IMR-90 (cell line): ENCODE data around the gene HNRNPC. TPM values are rescaled to one million over a fixed set of nuclear protein-coding genes. Genes with fewer than 3 reads are reported as not detected.
A peak's percentile ranks its signal among the peaks of the same experiment; 100 is the strongest.

Source experiments
- ATAC-seq: fragments of 200-7000 bp; cut with Tn5 transposase; 2 replicates; pipeline ENCODE4 v1.9.1; 2020; ENCODE audit warnings: low read depth, mild to moderate bottlenecking, moderate library complexity
- BruUV-seq: library from RNA; stranded (reverse); fragments of 400-500 nt; replicated peaks from 2 replicates; lab custom pipeline; 2021; lab: Mats Ljungman, UMichigan
- CTCF ChIA-PET: fragments of 300-600 bp; formaldehyde crosslinking; extraction: SDS; loops from one replicate; lab custom pipeline; 2021; ENCODE audit warnings: antibody characterized with exemption; lab: Yijun Ruan, JAX
- POLR2A ChIA-PET: fragments of 300-600 bp; sonication (Branson Sonifier 250); formaldehyde crosslinking; loops from one replicate; lab custom pipeline; 2022; ENCODE audit warnings: antibody characterized with exemption; ENCODE audit not compliant: unreplicated experiment; lab: Charles Lee
- DNase-seq: peaks from one replicate; pipeline ENCODE4 v3.0.0; 2013
- H2AFZ ChIP-seq: replicated peaks from 2 replicates; pipeline ENCODE3; 2013; ENCODE audit warnings: low read length, mild to moderate bottlenecking; ENCODE audit not compliant: poor library complexity
- H2AK5ac ChIP-seq: 2 replicates; pipeline ENCODE4 v1.6.1; 2013; ENCODE audit warnings: low read depth, low read length, inconsistent platforms
- H2AK9ac ChIP-seq: replicated peaks from 2 replicates; pipeline ENCODE3; 2013; ENCODE audit warnings: mild to moderate bottlenecking, low read depth, low read length, moderate library complexity; ENCODE audit not compliant: poor library complexity
- H2BK120ac ChIP-seq: 2 replicates; pipeline ENCODE4 v1.6.1; 2013; ENCODE audit warnings: low read depth, low read length, inconsistent platforms
- H2BK15ac ChIP-seq: 3 replicates; pipeline ENCODE4 v1.6.1; 2013; ENCODE audit warnings: low read depth, low read length, inconsistent platforms
- H2BK20ac ChIP-seq: 2 replicates; pipeline ENCODE4 v1.6.1; 2013; ENCODE audit warnings: low read depth, mild to moderate bottlenecking, inconsistent platforms, low read length, moderate library complexity
- H2BK5ac ChIP-seq: 2 replicates; pipeline ENCODE4 v1.6.1; 2013; ENCODE audit warnings: mild to moderate bottlenecking, low read depth, low read length, inconsistent platforms; ENCODE audit not compliant: poor library complexity, severe bottlenecking
- H3K14ac ChIP-seq: replicated peaks from 2 replicates; pipeline ENCODE4 v1.6.1; 2013; ENCODE audit warnings: low read depth, low read length, inconsistent platforms
- H3K18ac ChIP-seq: 2 replicates; pipeline ENCODE4 v1.6.1; 2013; ENCODE audit warnings: low read depth, low read length, control low read depth
- H3K23ac ChIP-seq: 2 replicates; pipeline ENCODE4 v1.6.1; 2013; ENCODE audit warnings: low read depth, low read length, inconsistent platforms
- H3K27ac ChIP-seq: 2 replicates; pipeline ENCODE4 v1.5.1; 2013; ENCODE audit warnings: mild to moderate bottlenecking, control low read depth, low read length; ENCODE audit not compliant: insufficient read depth
- H3K27me3 ChIP-seq: 2 replicates; pipeline ENCODE4 v1.6.1; 2013; ENCODE audit warnings: low read length; ENCODE audit not compliant: control insufficient read depth, insufficient read depth
- H3K36me3 ChIP-seq: 2 replicates; pipeline ENCODE4 v1.6.1; 2013; ENCODE audit warnings: low read length, mixed read lengths; ENCODE audit not compliant: control insufficient read depth, insufficient read depth
- H3K4ac ChIP-seq: 2 replicates; pipeline ENCODE4 v1.6.1; 2013; ENCODE audit warnings: low read depth, low read length, inconsistent platforms
- H3K4me1 ChIP-seq: 2 replicates; pipeline ENCODE4 v1.6.1; 2013; ENCODE audit warnings: low read length, mixed read lengths; ENCODE audit not compliant: control insufficient read depth, insufficient read depth
- H3K4me2 ChIP-seq: 2 replicates; pipeline ENCODE4 v1.6.1; 2013; ENCODE audit warnings: low read depth, mild to moderate bottlenecking, control low read depth, low read length, moderate library complexity
- H3K4me3 ChIP-seq: 2 replicates; pipeline ENCODE4 v1.5.1; 2013; ENCODE audit warnings: low read depth, mild to moderate bottlenecking, control low read depth, low read length, moderate library complexity; ENCODE audit not compliant: insufficient read depth
- H3K56ac ChIP-seq: 2 replicates; pipeline ENCODE4 v1.6.1; 2013; ENCODE audit warnings: low read length, inconsistent platforms; ENCODE audit not compliant: insufficient read depth; ENCODE audit errors: extremely low read depth
- H3K79me1 ChIP-seq, 2 experiments: 2 replicates each; pipeline ENCODE4 v1.6.1; 2013; ENCODE audit warnings: low read length in 2 of 2, inconsistent platforms in 1 of 2, low read depth in 1 of 2
- H3K9ac ChIP-seq: 2 replicates; pipeline ENCODE4 v1.6.1; 2013; ENCODE audit warnings: low read depth, low read length, control low read depth
- H3K9me1 ChIP-seq: 2 replicates; pipeline ENCODE4 v1.6.1; 2013; ENCODE audit warnings: low read length, inconsistent platforms; ENCODE audit not compliant: insufficient read depth
- H3K9me3 ChIP-seq: 2 replicates; pipeline ENCODE4 v1.6.1; 2013; ENCODE audit warnings: low read length; ENCODE audit not compliant: control insufficient read depth, insufficient read depth
- H4K20me1 ChIP-seq: 2 replicates; pipeline ENCODE4 v1.6.1; 2013; ENCODE audit warnings: low read length, inconsistent platforms; ENCODE audit not compliant: insufficient read depth
- H4K5ac ChIP-seq: 2 replicates; pipeline ENCODE4 v1.6.1; 2013; ENCODE audit warnings: mild to moderate bottlenecking, low read depth, low read length, control low read depth
- H4K8ac ChIP-seq, 2 experiments: 2 replicates each; pipeline ENCODE4 v1.6.1; 2013; ENCODE audit warnings: low read depth in 2 of 2, low read length in 2 of 2, control low read depth in 1 of 2, inconsistent platforms in 1 of 2
- H4K91ac ChIP-seq: 2 replicates; pipeline ENCODE4 v1.6.1; 2013; ENCODE audit warnings: low read depth, low read length, inconsistent platforms; ENCODE audit not compliant: insufficient read depth
- BHLHE40 ChIP-seq: fragments of 150-350 bp; IDR thresholded peaks from 2 replicates; pipeline ENCODE4 v1.6.1; 2016; ENCODE audit warnings: mild to moderate bottlenecking, low read depth, low read length
- CEBPB ChIP-seq: IDR thresholded peaks from 2 replicates; pipeline ENCODE4 v1.6.1; 2012; ENCODE audit warnings: low read depth, low read length, improper control_type of control experiment
- MAFK ChIP-seq: IDR thresholded peaks from 2 replicates; pipeline ENCODE4 v1.6.1; 2012; ENCODE audit warnings: low read depth, low read length, improper control_type of control experiment
- MXI1 ChIP-seq: IDR thresholded peaks from 2 replicates; pipeline ENCODE4 v1.6.1; 2012; ENCODE audit warnings: low read depth, mild to moderate bottlenecking, low read length, moderate library complexity, borderline replicate concordance
- NFE2L2 ChIP-seq: fragments of 150-350 bp; IDR thresholded peaks from 2 replicates; pipeline ENCODE4 v1.6.1; 2016; ENCODE audit warnings: low read depth, mild to moderate bottlenecking, low read length
- POLR2A ChIP-seq: IDR thresholded peaks from 2 replicates; pipeline ENCODE4 v1.6.1; 2012; ENCODE audit warnings: mild to moderate bottlenecking, low read depth, low read length
- RAD21 ChIP-seq: IDR thresholded peaks from 2 replicates; pipeline ENCODE4 v1.6.1; 2012; ENCODE audit warnings: low read length, improper control_type of control experiment
- WGBS, 2 experiments: methylation state at CpG; one replicate each; pipeline versions ENCODE4 v1.1.5 to v1.1.7; 2013; ENCODE audit warnings: missing lambda C conversion rate in 2 of 2; ENCODE audit not compliant: insufficient read length in 1 of 2; ENCODE audit errors: extremely low coverage in 2 of 2; 5-methylcytosine and 5-hydroxymethylcytosine counted together
- dilution Hi-C: fragments of 300-500 bp; cut with HindIII; formaldehyde crosslinking; loops from one replicate; pipeline ENCODE4 v1.14.3; 2018; ENCODE audit warnings: low sequenced_read_pairs; ENCODE audit not compliant: unreplicated experiment
- in situ Hi-C: fragments of 300-500 bp; cut with MboI; formaldehyde crosslinking; loops from 3 replicates; pipeline ENCODE4 v1.14.3; 2019; ENCODE audit warnings: low sequenced_read_pairs, inconsistent platforms, mixed read lengths
- intact Hi-C: fragments of 100-400 bp; cut with micrococcal nuclease; formaldehyde crosslinking; loops from 2 replicates; pipeline ENCODE4 v1.10.0; 2022
- polyA plus RNA-seq, 3 experiments: library from polyadenylated mRNA; depleted of rRNA; stranded (reverse); fragments of >200 nt; gene quantifications; 2 replicates each; pipeline ENCODE4 v1.2.3, GENCODE V29; 2012; ENCODE audit warnings: low replicate concordance in 1 of 3
- total RNA-seq: library from RNA; depleted of rRNA; stranded (reverse); fragments of >200 nt; gene quantifications from 2 replicates; pipeline ENCODE4 v1.2.3, GENCODE V29; 2012
- TF ChIP-seq, protein P1 (sequence below): conservative IDR thresholded peaks from 2 replicates; pipeline ENCODE4 v1.5.1; 2012; ENCODE audit warnings: mild to moderate bottlenecking, low read depth, low read length, improper control_type of control experiment
- TF ChIP-seq, protein P2 (sequence below): fragments of 150-350 bp; IDR thresholded peaks from 2 replicates; pipeline ENCODE4 v1.6.1; 2016; ENCODE audit warnings: low read depth, mild to moderate bottlenecking, low read length, moderate library complexity, borderline replicate concordance
- TF ChIP-seq, protein P3 (sequence below): fragments of 150-350 bp; IDR thresholded peaks from 2 replicates; pipeline ENCODE4 v1.6.1; 2017; ENCODE audit warnings: mild to moderate bottlenecking, antibody characterized with exemption, low read length, low read depth

The HNRNPC gene
- total and polyA plus RNA-seq, 2 of the 4 experiments (the other 2 are of a cell fraction): 308 to 615 TPM

GRCh38 chr14:21241218-21241819 lies 27.9 kb downstream of the HNRNPC start:
- no peak overlapping the region for H2AK9ac ChIP-seq
- H3K27ac ChIP-seq: no peak overlapping the region
- no peak overlapping the region for H2AK5ac ChIP-seq
- no CpG with 5 or more reads among the region's 1 CpG for WGBS, 2 experiments
- no peak overlapping the region for H2AFZ ChIP-seq
- H3K4me1 ChIP-seq: peaks cover 1% of the 10 kb centered on the region
- H3K9ac ChIP-seq: no peak overlapping the region
- H3K4me2 ChIP-seq: no peak overlapping the region
- dilution Hi-C loops (no loop called here), intact Hi-C loops (loop anchor here (1.0 to 10.0 kb wide), 2 partner anchors 142 to 313 kb away; no protein-coding TSS in a partner anchor), in situ Hi-C loops (no loop called here)
- no peak overlapping the region for H2BK20ac ChIP-seq
- no peak overlapping the region for H3K14ac ChIP-seq
- H3K9me1 ChIP-seq: no peaks in the 10 kb centered on the region
- BruUV-seq: no TSS peak
- ChIA-PET POLR2A (no interaction called here), CTCF (interaction anchor here (0.6 kb wide), 3 partner anchors 10 to 53 kb away, joined by 3 to 5 read pairs (median 4); no protein-coding TSS in a partner anchor)
- H2BK120ac ChIP-seq: no peak overlapping the region
- no peak overlapping the region for H3K4me3 ChIP-seq
- ATAC-seq (peak; percentile 8; the same call in 1 of the 2 replicates), DNase-seq (peak; percentile 38)
- no peak overlapping the region for H2BK15ac ChIP-seq
- H3K18ac ChIP-seq: no peak overlapping the region
- H3K4ac ChIP-seq: no peak overlapping the region
- no peaks in the 10 kb centered on the region for H3K9me3 ChIP-seq
- no peak overlapping the region for H4K91ac ChIP-seq
- no peak overlapping the region for H3K56ac ChIP-seq
- peaks cover 39% of the 10 kb centered on the region for H3K36me3 ChIP-seq
- H2BK5ac ChIP-seq: no peak overlapping the region
- H4K5ac ChIP-seq: no peak overlapping the region
- H3K27me3 ChIP-seq: no peaks in the 10 kb centered on the region
- no peak overlapping the region for H3K23ac ChIP-seq
- H4K20me1 ChIP-seq: peaks cover 96% of the 10 kb centered on the region
- no peak overlapping the region for H4K8ac ChIP-seq
- TF ChIP-seq BHLHE40 (no peak), MAFK (no peak), MXI1 (no peak), CEBPB (no peak), RAD21 (peak; percentile 25), POLR2A (no peak), NFE2L2 (no peak)
- TF ChIP-seq, protein P1, sequence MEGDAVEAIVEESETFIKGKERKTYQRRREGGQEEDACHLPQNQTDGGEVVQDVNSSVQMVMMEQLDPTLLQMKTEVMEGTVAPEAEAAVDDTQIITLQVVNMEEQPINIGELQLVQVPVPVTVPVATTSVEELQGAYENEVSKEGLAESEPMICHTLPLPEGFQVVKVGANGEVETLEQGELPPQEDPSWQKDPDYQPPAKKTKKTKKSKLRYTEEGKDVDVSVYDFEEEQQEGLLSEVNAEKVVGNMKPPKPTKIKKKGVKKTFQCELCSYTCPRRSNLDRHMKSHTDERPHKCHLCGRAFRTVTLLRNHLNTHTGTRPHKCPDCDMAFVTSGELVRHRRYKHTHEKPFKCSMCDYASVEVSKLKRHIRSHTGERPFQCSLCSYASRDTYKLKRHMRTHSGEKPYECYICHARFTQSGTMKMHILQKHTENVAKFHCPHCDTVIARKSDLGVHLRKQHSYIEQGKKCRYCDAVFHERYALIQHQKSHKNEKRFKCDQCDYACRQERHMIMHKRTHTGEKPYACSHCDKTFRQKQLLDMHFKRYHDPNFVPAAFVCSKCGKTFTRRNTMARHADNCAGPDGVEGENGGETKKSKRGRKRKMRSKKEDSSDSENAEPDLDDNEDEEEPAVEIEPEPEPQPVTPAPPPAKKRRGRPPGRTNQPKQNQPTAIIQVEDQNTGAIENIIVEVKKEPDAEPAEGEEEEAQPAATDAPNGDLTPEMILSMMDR: peak; percentile 40
- TF ChIP-seq, protein P2, sequence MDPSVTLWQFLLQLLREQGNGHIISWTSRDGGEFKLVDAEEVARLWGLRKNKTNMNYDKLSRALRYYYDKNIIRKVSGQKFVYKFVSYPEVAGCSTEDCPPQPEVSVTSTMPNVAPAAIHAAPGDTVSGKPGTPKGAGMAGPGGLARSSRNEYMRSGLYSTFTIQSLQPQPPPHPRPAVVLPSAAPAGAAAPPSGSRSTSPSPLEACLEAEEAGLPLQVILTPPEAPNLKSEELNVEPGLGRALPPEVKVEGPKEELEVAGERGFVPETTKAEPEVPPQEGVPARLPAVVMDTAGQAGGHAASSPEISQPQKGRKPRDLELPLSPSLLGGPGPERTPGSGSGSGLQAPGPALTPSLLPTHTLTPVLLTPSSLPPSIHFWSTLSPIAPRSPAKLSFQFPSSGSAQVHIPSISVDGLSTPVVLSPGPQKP: no peak
- TF ChIP-seq, protein P3, sequence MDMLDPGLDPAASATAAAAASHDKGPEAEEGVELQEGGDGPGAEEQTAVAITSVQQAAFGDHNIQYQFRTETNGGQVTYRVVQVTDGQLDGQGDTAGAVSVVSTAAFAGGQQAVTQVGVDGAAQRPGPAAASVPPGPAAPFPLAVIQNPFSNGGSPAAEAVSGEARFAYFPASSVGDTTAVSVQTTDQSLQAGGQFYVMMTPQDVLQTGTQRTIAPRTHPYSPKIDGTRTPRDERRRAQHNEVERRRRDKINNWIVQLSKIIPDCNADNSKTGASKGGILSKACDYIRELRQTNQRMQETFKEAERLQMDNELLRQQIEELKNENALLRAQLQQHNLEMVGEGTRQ: no peak
- H3K79me1 ChIP-seq: peaks cover 3 to 45% of the 10 kb centered on the region in 2 experiments; a peak in 2 of 4 replicates
